ENCODE data around the gene PAN3.

- TF ChIP-seq, protein P1, sequence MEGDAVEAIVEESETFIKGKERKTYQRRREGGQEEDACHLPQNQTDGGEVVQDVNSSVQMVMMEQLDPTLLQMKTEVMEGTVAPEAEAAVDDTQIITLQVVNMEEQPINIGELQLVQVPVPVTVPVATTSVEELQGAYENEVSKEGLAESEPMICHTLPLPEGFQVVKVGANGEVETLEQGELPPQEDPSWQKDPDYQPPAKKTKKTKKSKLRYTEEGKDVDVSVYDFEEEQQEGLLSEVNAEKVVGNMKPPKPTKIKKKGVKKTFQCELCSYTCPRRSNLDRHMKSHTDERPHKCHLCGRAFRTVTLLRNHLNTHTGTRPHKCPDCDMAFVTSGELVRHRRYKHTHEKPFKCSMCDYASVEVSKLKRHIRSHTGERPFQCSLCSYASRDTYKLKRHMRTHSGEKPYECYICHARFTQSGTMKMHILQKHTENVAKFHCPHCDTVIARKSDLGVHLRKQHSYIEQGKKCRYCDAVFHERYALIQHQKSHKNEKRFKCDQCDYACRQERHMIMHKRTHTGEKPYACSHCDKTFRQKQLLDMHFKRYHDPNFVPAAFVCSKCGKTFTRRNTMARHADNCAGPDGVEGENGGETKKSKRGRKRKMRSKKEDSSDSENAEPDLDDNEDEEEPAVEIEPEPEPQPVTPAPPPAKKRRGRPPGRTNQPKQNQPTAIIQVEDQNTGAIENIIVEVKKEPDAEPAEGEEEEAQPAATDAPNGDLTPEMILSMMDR (IDR thresholded peaks at IDR 0.05; ENCODE audit: insufficient read depth, low read depth, low read length): no peak
- no peak for TF ChIP-seq EZH2 (IDR thresholded peaks at IDR 0.05; ENCODE audit: insufficient read depth, low read length)
Observed at GRCh38 chr13:28181413-28181812, 43.1 kb downstream of the PAN3 start.

All from astrocyte (in vitro differentiated cells and primary cell).